ENCODE measurements around the gene CAMK2A. TPM values are rescaled to one million over a fixed set of nuclear protein-coding genes. Genes with fewer than 3 reads are reported as not detected.

Gene CAMK2A
- total and polyA plus RNA-seq, 2 experiments from 2014 or later: 0.43 TPM; not detected in 1

DNA sequence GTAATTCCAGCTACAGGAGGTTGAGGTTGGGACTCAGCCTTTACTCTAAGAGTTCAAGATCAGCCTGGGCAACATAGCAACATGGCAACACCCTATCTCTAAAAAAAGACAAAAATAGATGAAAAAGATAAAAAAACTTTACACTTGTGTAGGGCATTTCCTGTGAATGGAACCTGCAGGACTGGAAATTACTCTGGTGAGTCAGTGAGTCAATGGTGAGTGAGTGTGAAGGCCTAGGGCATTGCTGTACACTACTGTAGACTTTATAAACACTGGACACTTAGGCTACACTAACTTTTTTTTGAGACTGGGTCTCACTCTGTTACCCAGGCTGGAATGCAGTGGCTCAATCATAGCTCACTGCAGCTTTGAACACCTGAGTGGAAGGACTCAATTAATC, 32.6 kb upstream of the CAMK2A start:
- peaks cover 47% of the 10 kb centered on the region for H3K4me1 ChIP-seq (ENCODE audit: insufficient read depth)
- no peaks in the 10 kb centered on the region for H4K20me1 ChIP-seq (ENCODE audit: insufficient read depth)
- no peaks in the 10 kb centered on the region for H3K79me2 ChIP-seq (ENCODE audit: insufficient read depth)
- no peaks in the 10 kb centered on the region for H3K9me2 ChIP-seq (ENCODE audit: insufficient read depth)
- no peak overlapping the region for H2AFZ ChIP-seq
- no peaks in the 10 kb centered on the region for H3K36me3 ChIP-seq (ENCODE audit: low read depth)
- in situ Hi-C loops (cut with MboI): no loop called here
- DNase-seq: peak; percentile 74
- no peak overlapping the region for H3K9ac ChIP-seq
- no peaks in the 10 kb centered on the region for H3K27me3 ChIP-seq (replicated peaks; ENCODE audit: insufficient read depth)
- H3K4me3 ChIP-seq: no peak overlapping the region
- H3K4me2 ChIP-seq (ENCODE audit: unreplicated experiment): no peak overlapping the region
- H3K9me3 ChIP-seq (ENCODE audit: low read depth): no peaks in the 10 kb centered on the region
- peak overlapping the region; percentile 16; the same call in 1 of the 2 replicates for H3K27ac ChIP-seq
- H3F3A ChIP-seq (ENCODE audit: insufficient read depth): peaks cover 40% of the 10 kb centered on the region
- TF ChIP-seq EZH2 (IDR thresholded peaks at IDR 0.05; ENCODE audit: insufficient read depth, poor library complexity, severe bottlenecking) (no peak), EZH2phosphoT487 (IDR thresholded peaks at IDR 0.05; ENCODE audit: insufficient read depth, low read depth) (no peak)

DNA sequence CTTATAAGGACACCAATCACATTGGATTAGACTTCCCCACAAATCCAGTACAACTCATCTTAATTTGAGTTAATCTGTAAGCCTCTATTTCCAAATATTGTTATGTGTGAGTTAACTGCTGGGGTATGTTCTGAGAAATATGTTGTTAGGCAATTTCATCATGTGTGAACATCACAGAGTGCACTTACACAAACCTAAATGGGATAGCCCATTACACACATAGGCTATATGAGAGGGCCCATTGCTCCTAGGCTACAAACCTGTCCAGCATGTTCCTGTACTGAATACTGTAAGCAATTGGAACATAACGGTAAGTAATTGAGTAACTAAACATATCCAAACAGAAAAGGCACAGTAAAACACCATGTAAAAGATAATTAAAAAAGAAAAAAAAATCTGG, 32.2 kb upstream of the CAMK2A start:
- no peaks in the 10 kb centered on the region for H4K20me1 ChIP-seq (ENCODE audit: insufficient read depth)
- H3K4me2 ChIP-seq (ENCODE audit: unreplicated experiment): no peak overlapping the region
- H3K9me2 ChIP-seq (ENCODE audit: insufficient read depth): no peaks in the 10 kb centered on the region
- H3K9ac ChIP-seq: no peak overlapping the region
- 88 to 89% methylated on average over 1 of the region's 1 CpG for WGBS, 2 experiments (ENCODE audit: low coverage in 1 of 2, low lambda C conversion rate in 2 of 2, missing lambda C conversion rate in 2 of 2)
- peak; percentile 34 for DNase-seq
- no peaks in the 10 kb centered on the region for H3K9me3 ChIP-seq (ENCODE audit: low read depth)
- TF ChIP-seq EZH2phosphoT487 (IDR thresholded peaks at IDR 0.05; ENCODE audit: insufficient read depth, low read depth) (no peak), EZH2 (IDR thresholded peaks at IDR 0.05; ENCODE audit: insufficient read depth, poor library complexity, severe bottlenecking) (no peak)
- H3K4me3 ChIP-seq: no peak overlapping the region
- H2AFZ ChIP-seq: no peak overlapping the region
- no peaks in the 10 kb centered on the region for H3K27me3 ChIP-seq (replicated peaks; ENCODE audit: insufficient read depth)
- H3K36me3 ChIP-seq (ENCODE audit: low read depth): no peaks in the 10 kb centered on the region
- peaks cover 51% of the 10 kb centered on the region for H3K4me1 ChIP-seq (ENCODE audit: insufficient read depth)
- in situ Hi-C loops (cut with MboI): no loop called here
- H3K79me2 ChIP-seq (ENCODE audit: insufficient read depth): no peaks in the 10 kb centered on the region
- H3F3A ChIP-seq (ENCODE audit: insufficient read depth): peaks cover 43% of the 10 kb centered on the region
- H3K27ac ChIP-seq: peak overlapping the region; percentile 16; the same call in 1 of the 2 replicates

- no peaks in the 10 kb centered on the region for H3K27me3 ChIP-seq (replicated peaks; ENCODE audit: insufficient read depth)
- H3K79me2 ChIP-seq (ENCODE audit: insufficient read depth): no peaks in the 10 kb centered on the region
- H2AFZ ChIP-seq: no peak overlapping the region
- H3K36me3 ChIP-seq (ENCODE audit: low read depth): no peaks in the 10 kb centered on the region
- no peak overlapping the region for H3K4me3 ChIP-seq
- peaks cover 49% of the 10 kb centered on the region for H3F3A ChIP-seq (ENCODE audit: insufficient read depth)
- H3K9me3 ChIP-seq (ENCODE audit: low read depth): no peaks in the 10 kb centered on the region
- peaks cover 54% of the 10 kb centered on the region for H3K4me1 ChIP-seq (ENCODE audit: insufficient read depth)
- no peak overlapping the region for H3K9ac ChIP-seq
- no peak for TF ChIP-seq EZH2phosphoT487 (IDR thresholded peaks at IDR 0.05; ENCODE audit: insufficient read depth, low read depth)
- no peak for TF ChIP-seq EZH2 (IDR thresholded peaks at IDR 0.05; ENCODE audit: insufficient read depth, poor library complexity, severe bottlenecking)
- no peak for DNase-seq
- no peak overlapping the region; the same call in 1 of the 2 replicates for H3K27ac ChIP-seq
- H3K4me2 ChIP-seq (ENCODE audit: unreplicated experiment): no peak overlapping the region
- no peaks in the 10 kb centered on the region for H4K20me1 ChIP-seq (ENCODE audit: insufficient read depth)
- WGBS, 2 experiments (ENCODE audit: low coverage in 1 of 2, low lambda C conversion rate in 2 of 2, missing lambda C conversion rate in 2 of 2): 100% methylated on average over 1 of the region's 1 CpG
- H3K9me2 ChIP-seq (ENCODE audit: insufficient read depth): no peaks in the 10 kb centered on the region
- in situ Hi-C loops (cut with MboI): no loop called here
Observed at GRCh38 chr5:150321211-150321610, 31.6 kb upstream of the CAMK2A start.

GRCh38 chr5:150320044-150320613, 30.6 kb upstream of the CAMK2A start:
- in situ Hi-C loops (cut with MboI): no loop called here
- Histone ChIP-seq H3K79me2 (ENCODE audit: insufficient read depth) (no peaks in the 10 kb centered on the region), H3K9ac (peak overlapping the region; percentile 45), H2AFZ (no peak overlapping the region), H3K4me1 (ENCODE audit: insufficient read depth) (peaks cover 54% of the 10 kb centered on the region), H3K9me2 (ENCODE audit: insufficient read depth) (no peaks in the 10 kb centered on the region), H4K20me1 (ENCODE audit: insufficient read depth) (no peaks in the 10 kb centered on the region), H3K4me2 (ENCODE audit: unreplicated experiment) (peak overlapping the region; percentile 30), H3F3A (ENCODE audit: insufficient read depth) (peaks cover 52% of the 10 kb centered on the region), H3K27ac (peak overlapping the region; percentile 66), H3K4me3 (no peak overlapping the region), H3K36me3 (ENCODE audit: low read depth) (no peaks in the 10 kb centered on the region), H3K27me3 (replicated peaks; ENCODE audit: insufficient read depth) (no peaks in the 10 kb centered on the region), H3K9me3 (ENCODE audit: low read depth) (no peaks in the 10 kb centered on the region)
- 2 to 3% methylated on average over 2 of the region's 2 CpGs for WGBS, 2 experiments (ENCODE audit: low coverage in 1 of 2, low lambda C conversion rate in 2 of 2, missing lambda C conversion rate in 2 of 2)
- TF ChIP-seq EZH2 (IDR thresholded peaks at IDR 0.05; ENCODE audit: insufficient read depth, poor library complexity, severe bottlenecking) (no peak), EZH2phosphoT487 (IDR thresholded peaks at IDR 0.05; ENCODE audit: insufficient read depth, low read depth) (no peak)
- peak; percentile 96 for DNase-seq

GRCh38 chr5:150319484-150319790, 29.9 kb upstream of the CAMK2A start:
- Histone ChIP-seq H3K27ac (peak overlapping the region; percentile 66), H4K20me1 (ENCODE audit: insufficient read depth) (no peaks in the 10 kb centered on the region)
- no peak for DNase-seq

More at GRCh38 chr5:150319484-150319790, 29.9 kb upstream of the CAMK2A start:
- TF ChIP-seq EZH2 (IDR thresholded peaks at IDR 0.05; ENCODE audit: insufficient read depth, poor library complexity, severe bottlenecking) (no peak), EZH2phosphoT487 (IDR thresholded peaks at IDR 0.05; ENCODE audit: insufficient read depth, low read depth) (no peak)
- H3K4me3 ChIP-seq: no peak overlapping the region
- H3K9me2 ChIP-seq (ENCODE audit: insufficient read depth): no peaks in the 10 kb centered on the region
- in situ Hi-C loops (cut with MboI): no loop called here
- peaks cover 54% of the 10 kb centered on the region for H3K4me1 ChIP-seq (ENCODE audit: insufficient read depth)
- H3K4me2 ChIP-seq (ENCODE audit: unreplicated experiment): peak overlapping the region; percentile 14
- H3K79me2 ChIP-seq (ENCODE audit: insufficient read depth): no peaks in the 10 kb centered on the region
- 84% methylated on average over 6 of the region's 6 CpGs for WGBS, 2 experiments (ENCODE audit: low coverage in 1 of 2, low lambda C conversion rate in 2 of 2, missing lambda C conversion rate in 2 of 2)
- H3K27me3 ChIP-seq (replicated peaks; ENCODE audit: insufficient read depth): no peaks in the 10 kb centered on the region
- peak overlapping the region; percentile 45 for H3K9ac ChIP-seq
- peaks cover 52% of the 10 kb centered on the region for H3F3A ChIP-seq (ENCODE audit: insufficient read depth)
- H2AFZ ChIP-seq: no peak overlapping the region
- no peaks in the 10 kb centered on the region for H3K36me3 ChIP-seq (ENCODE audit: low read depth)
- H3K9me3 ChIP-seq (ENCODE audit: low read depth): no peaks in the 10 kb centered on the region
